K562 (cell line): Measurements from ENCODE around the gene HOXC5. TPM values are rescaled to one million over a fixed set of nuclear protein-coding genes. Genes with fewer than 3 reads are reported as not detected.

Experiments used
- ARID1B ChIP-seq: fragments of 450-650 bp; IDR thresholded peaks from 2 replicates; pipeline ENCODE4 v1.6.1; 2016; ENCODE audit warnings: antibody characterized with exemption, mild to moderate bottlenecking, inconsistent platforms
- CAMTA2 ChIP-seq: fragments of 250-450 bp; sonication (Bioruptor Pico); conservative IDR thresholded peaks from 2 replicates; pipeline ENCODE4 v1.5.1; 2022
- CGGBP1 ChIP-seq: fragments of 250-450 bp; sonication (Bioruptor Pico); IDR thresholded peaks from 2 replicates; pipeline ENCODE4 v1.9.0; 2021; ENCODE audit warnings: mild to moderate bottlenecking
- CREM ChIP-seq: IDR thresholded peaks from 2 replicates; pipeline ENCODE4 v1.6.1; 2014; ENCODE audit warnings: antibody characterized with exemption, low read depth
- ETV1 ChIP-seq: fragments of 450-650 bp; conservative IDR thresholded peaks from 2 replicates; pipeline ENCODE4 v1.6.1; 2016; ENCODE audit warnings: missing genetic modification characterization, control low read depth, low read depth, missing compliant biosample characterization
- HOXB6 ChIP-seq: fragments of 250-450 bp; sonication (Bioruptor Pico); IDR thresholded peaks from 2 replicates; pipeline ENCODE4 v1.5.1; 2022; ENCODE audit warnings: mild to moderate bottlenecking, borderline replicate concordance
- LARP7 ChIP-seq: fragments of 450-650 bp; IDR thresholded peaks from 2 replicates; pipeline ENCODE4 v1.6.1; 2016
- MAX ChIP-seq: sonication (generic); formaldehyde crosslinking; IDR thresholded peaks from 2 replicates; pipeline ENCODE4 v1.9.0; 2022; ENCODE audit warnings: mild to moderate bottlenecking, missing genetic modification reagents
- MEIS2 ChIP-seq: fragments of 450-650 bp; IDR thresholded peaks from 2 replicates; pipeline ENCODE4 v1.6.1; 2014; ENCODE audit warnings: mild to moderate bottlenecking; ENCODE audit not compliant: partially characterized antibody
- MNT ChIP-seq, 2 experiments: fragments of 450-650 bp; conservative IDR thresholded peaks; 2 replicates each; pipeline ENCODE4 v1.6.1; 2017; ENCODE audit warnings: mild to moderate bottlenecking in 2 of 2, moderate library complexity in 2 of 2
- MTF1 ChIP-seq: fragments of 250-450 bp; sonication (Bioruptor Pico); IDR thresholded peaks from 2 replicates; pipeline ENCODE4 v1.9.0; 2021; ENCODE audit warnings: moderate library complexity, mild to moderate bottlenecking, inconsistent platforms, borderline replicate concordance
- NONO ChIP-seq, 2 experiments: fragments of 200-400 bp in 1 of 2; fragments of 450-650 bp in 1 of 2; formaldehyde crosslinking in 1 of 2; IDR thresholded peaks; 2 replicates each; pipeline ENCODE4 v1.6.1; 2017; ENCODE audit warnings: low read depth in 2 of 2, mild to moderate bottlenecking in 2 of 2, moderate library complexity in 2 of 2, low read length in 1 of 2
- PHF8 ChIP-seq: fragments of 200-600 bp; sonication (generic); IDR thresholded peaks from 2 replicates; pipeline ENCODE4 v1.6.1; 2012; ENCODE audit warnings: mixed run types, mild to moderate bottlenecking, inconsistent platforms, low read length, moderate library complexity, borderline replicate concordance
- RBFOX2 ChIP-seq: fragments of 200-400 bp; formaldehyde crosslinking; IDR thresholded peaks from 2 replicates; pipeline ENCODE4 v1.6.1; 2017; ENCODE audit warnings: low read depth, mild to moderate bottlenecking, low read length, moderate library complexity
- SAP30 ChIP-seq: fragments of 200-600 bp; sonication (generic); IDR thresholded peaks from 2 replicates; pipeline ENCODE4 v1.6.1; 2012; ENCODE audit warnings: borderline replicate concordance, low read depth, mild to moderate bottlenecking, moderate library complexity, low read length, control low read depth, inconsistent platforms; ENCODE audit not compliant: insufficient read depth, poor library complexity, severe bottlenecking
- SP2 ChIP-seq: IDR thresholded peaks from 2 replicates; pipeline ENCODE4 v1.6.1; 2011; ENCODE audit warnings: mild to moderate bottlenecking, low read depth, low read length, moderate library complexity; ENCODE audit not compliant: poor library complexity, severe bottlenecking; ENCODE audit errors: extremely low read depth
- STAT5A ChIP-seq: IDR thresholded peaks from 2 replicates; pipeline ENCODE4 v1.6.1; 2012; ENCODE audit warnings: low read length, inconsistent platforms, borderline replicate concordance
- TAF9B ChIP-seq: fragments of 450-650 bp; IDR thresholded peaks from 2 replicates; pipeline ENCODE4 v1.6.1; 2018; ENCODE audit warnings: mild to moderate bottlenecking; ENCODE audit not compliant: partially characterized antibody
- TCFL5 ChIP-seq: fragments of 250-450 bp; sonication (Bioruptor Pico); conservative IDR thresholded peaks from 2 replicates; pipeline ENCODE4 v1.6.1; 2021; ENCODE audit warnings: mild to moderate bottlenecking, moderate library complexity, matching md5 sums
- UBTF ChIP-seq, 2 experiments: IDR thresholded peaks; 2 replicates each; pipeline ENCODE4 v1.6.1; 2012; ENCODE audit warnings: improper control_type of control experiment in 2 of 2, low read depth in 2 of 2, low read length in 2 of 2, borderline replicate concordance in 1 of 2
- ZNF217 ChIP-seq: sonication (generic); formaldehyde crosslinking; IDR thresholded peaks from 2 replicates; pipeline ENCODE4 v1.8.0; 2022; ENCODE audit warnings: mild to moderate bottlenecking, missing genetic modification reagents
- ZNF445 ChIP-seq: fragments of 250-450 bp; sonication (Bioruptor Pico); IDR thresholded peaks from 2 replicates; pipeline ENCODE4 v1.4.0; 2020; ENCODE audit warnings: low read depth, mild to moderate bottlenecking, moderate library complexity
- ZNF766 ChIP-seq: fragments of 200-800 bp; sonication (Bioruptor generic); conservative IDR thresholded peaks from 2 replicates; pipeline ENCODE4 v1.6.1; 2016; ENCODE audit warnings: missing genetic modification characterization, missing compliant biosample characterization
- polyA plus RNA-seq, 8 experiments: library from polyadenylated mRNA; depleted of rRNA in 4 of 8; stranded (reverse) in 5 of 8; unstranded in 3 of 8; fragments of >200 nt; fragmentation: Nextera tagmentation in 2 of 8; fragmentation: Illumina TruSeq in 1 of 8; extraction: Ambion mirVana in 2 of 8; extraction: Trizol in 1 of 8; gene quantifications; 2 replicates each; pipeline versions ENCODE4 v1.2.1 to v1.2.3, GENCODE V29; 2011 to 2014; ENCODE audit warnings: inconsistent platforms in 1 of 8, missing spikeins in 1 of 8
- total RNA-seq, 7 experiments: library from RNA; depleted of rRNA in 6 of 7; stranded (reverse); fragments of >200 nt in 6 of 7; fragmentation: Illumina TruSeq in 2 of 7; extraction: Trizol in 2 of 7; gene quantifications; 2 replicates each; pipeline versions ENCODE4 v1.2.1 to v1.2.3, GENCODE V29; 2011 to 2021; ENCODE audit warnings: low replicate concordance in 1 of 7

HOXC5 gene
- total and polyA plus RNA-seq, 9 of the 15 experiments (the other 6 are each of a cell fraction or from before 2014, with no cell fraction given) = 0.10 to 0.44 (median 0.18) TPM; not detected in 4

- TF ChIP-seq ZNF766 (CRISPR knock-in tag) = no peak
- peak in 1 of 2 experiments; percentile 51; a peak in 1 of 4 replicates for TF ChIP-seq UBTF (IDR thresholded peaks at IDR 0.05; ENCODE audit: borderline replicate concordance in 1 of 2, low read depth in 2 of 2, low read length in 2 of 2)
- TF ChIP-seq CREM = no peak
- TF ChIP-seq LARP7 = no peak
- TF ChIP-seq SP2 = no peak
- TF ChIP-seq HOXB6 (CRISPR knock-in tag) = no peak
- TF ChIP-seq MEIS2 = no peak
- no peak for TF ChIP-seq ZNF445 (CRISPR knock-in tag)
- TF ChIP-seq ZNF217 (CRISPR knock-in tag) = no peak
- TF ChIP-seq ARID1B = peak; percentile 19; the same call in 1 of the 2 replicates
- TF ChIP-seq RBFOX2 = peak; percentile 43; the same call in 1 of the 2 replicates
- peak; percentile 34; the same call in 1 of the 2 replicates for TF ChIP-seq PHF8
- TF ChIP-seq CGGBP1 (CRISPR knock-in tag) = peak; percentile 43; the same call in 1 of the 2 replicates
- no peak for TF ChIP-seq TAF9B
- TF ChIP-seq MTF1 = no peak
- no peak for TF ChIP-seq CAMTA2 (CRISPR knock-in tag)
- no peak for TF ChIP-seq ETV1 (tag)
- no peak for TF ChIP-seq MAX (CRISPR knock-in tag)
- no peak for TF ChIP-seq SAP30
- TF ChIP-seq STAT5A = no peak
- no peak for TF ChIP-seq TCFL5 (CRISPR knock-in tag)
- TF ChIP-seq MNT (conservative IDR thresholded peaks at IDR 0.05) = peak in 1 of 2 experiments; percentile 38; a peak in 1 of 4 replicates
- TF ChIP-seq NONO (IDR thresholded peaks at IDR 0.05; ENCODE audit: low read depth in 2 of 2, low read length in 1 of 2) = no peak
Observed at GRCh38 chr12:53994264-53995001, 38.4 kb upstream of the HOXC5 start (continued).
